GM12878 (cell line): Measurements from ENCODE around the gene TRPC4. TPM values are rescaled to one million over a fixed set of nuclear protein-coding genes. Genes with fewer than 3 reads are reported as not detected.

Experiments used
- ATAC-seq: fragments of 200-7000 bp; cut with Tn5 transposase; 3 replicates; pipeline ENCODE4 v1.9.1; 2020; ENCODE audit warnings: mild to moderate bottlenecking, moderate library complexity
- BruUV-seq: library from RNA; stranded (reverse); fragments of 400-500 nt; replicated peaks from 2 replicates; lab custom pipeline; 2021; lab: Mats Ljungman, UMichigan
- CTCF ChIA-PET: fragments of 300-600 bp; sonication (Branson Sonifier 250); formaldehyde crosslinking; extraction: SDS; loops from one replicate; lab custom pipeline; 2021; ENCODE audit warnings: inconsistent platforms; lab: Yijun Ruan, JAX
- POLR2A ChIA-PET: fragments of 350-600 bp; formaldehyde crosslinking; extraction: SDS; loops from one replicate; lab custom pipeline; 2021; ENCODE audit warnings: inconsistent platforms; lab: Charles Lee
- RAD21 ChIA-PET: fragments of 300-600 bp; sonication (Branson Sonifier 250); formaldehyde crosslinking; loops from one replicate; lab custom pipeline; 2023; ENCODE audit warnings: antibody characterized with exemption; ENCODE audit not compliant: unreplicated experiment; lab: Charles Lee
- SMC1A ChIA-PET: fragments of 300-600 bp; sonication (Branson Sonifier 250); formaldehyde crosslinking; loops from one replicate; lab custom pipeline; 2023; ENCODE audit not compliant: unreplicated experiment, uncharacterized antibody; lab: Charles Lee
- DNase-seq: peaks from one replicate; pipeline ENCODE4 v3.0.0-alpha.2; 2011; ENCODE audit warnings: low read depth, low spot score
- FAIRE-seq: peaks from 3 replicates; lab custom pipeline; 2011; peaks lifted over from hg19 to GRCh38; lab: Jason Lieb, UNC
- H2AFZ ChIP-seq: 2 replicates; pipeline ENCODE4 v1.6.0; 2011; ENCODE audit warnings: low read depth, low read length, control low read depth; ENCODE audit not compliant: control insufficient read depth
- H3K27ac ChIP-seq: 2 replicates; pipeline ENCODE4 v1.5.1; 2011; ENCODE audit warnings: control low read depth; ENCODE audit not compliant: control insufficient read depth, insufficient read depth
- H3K27me3 ChIP-seq, 2 experiments: replicated peaks in 1 of 2; 2 replicates each; pipeline versions ENCODE4 v1.6.0 to v1.6.1; 2011; ENCODE audit warnings: low read length in 1 of 2; ENCODE audit not compliant: control insufficient read depth in 2 of 2, insufficient read depth in 2 of 2
- H3K36me3 ChIP-seq, 2 experiments: 2 replicates each; pipeline ENCODE4 v1.5.1; 2011; ENCODE audit warnings: low read length in 1 of 2; ENCODE audit not compliant: control insufficient read depth in 2 of 2, insufficient read depth in 2 of 2
- H3K4me1 ChIP-seq: 2 replicates; pipeline ENCODE4 v1.6.1; 2011; ENCODE audit warnings: mild to moderate bottlenecking, low read length, moderate library complexity, mixed read lengths; ENCODE audit not compliant: control insufficient read depth, insufficient read depth
- H3K4me2 ChIP-seq: 2 replicates; pipeline ENCODE4 v1.6.0; 2011; ENCODE audit warnings: control low read depth; ENCODE audit not compliant: control insufficient read depth, insufficient read depth
- H3K4me3 ChIP-seq: fragments of 200-600 bp; sonication (generic); 2 replicates; pipeline ENCODE4 v1.5.1; 2016
- H3K79me2 ChIP-seq: 2 replicates; pipeline ENCODE4 v1.6.0; 2011; ENCODE audit warnings: low read length; ENCODE audit not compliant: control insufficient read depth, insufficient read depth
- H3K9ac ChIP-seq: 2 replicates; pipeline ENCODE4 v1.8.0; 2011; ENCODE audit warnings: low read length, control low read depth, mixed read lengths; ENCODE audit not compliant: control insufficient read depth, insufficient read depth
- H3K9me3 ChIP-seq: replicated peaks from 3 replicates; pipeline ENCODE4 v1.5.1; 2011; ENCODE audit warnings: mild to moderate bottlenecking, low read length; ENCODE audit not compliant: control insufficient read depth, insufficient read depth
- H4K20me1 ChIP-seq: 2 replicates; pipeline ENCODE4 v1.6.0; 2011; ENCODE audit not compliant: control insufficient read depth, insufficient read depth
- EGR1 ChIP-seq, 2 experiments: IDR thresholded peaks; 1 replicate in 1 of 2; 2 replicates in 1 of 2; pipeline ENCODE4 v1.6.1; 2011 to 2012; ENCODE audit warnings: low read depth in 2 of 2, low read length in 2 of 2, borderline replicate concordance in 1 of 2, mild to moderate bottlenecking in 1 of 2, moderate library complexity in 1 of 2
- EZH2 ChIP-seq: IDR thresholded peaks from 2 replicates; pipeline ENCODE4 v1.6.1; 2012; ENCODE audit warnings: low read depth, mild to moderate bottlenecking, control low read depth, inconsistent platforms, low read length, borderline replicate concordance; ENCODE audit not compliant: control insufficient read depth
- HDAC2 ChIP-seq: fragments of 200-600 bp; sonication (generic); IDR thresholded peaks from 2 replicates; pipeline ENCODE4 v1.6.1; 2017
- IRF4 ChIP-seq: IDR thresholded peaks from 2 replicates; pipeline ENCODE4 v1.6.1; 2011; ENCODE audit warnings: low read depth, low read length
- JUND ChIP-seq: IDR thresholded peaks from 2 replicates; pipeline ENCODE4 v1.6.1; 2012; ENCODE audit warnings: low read depth, mild to moderate bottlenecking, low read length, improper control_type of control experiment, moderate library complexity
- LARP7 ChIP-seq: fragments of 450-650 bp; IDR thresholded peaks from 2 replicates; pipeline ENCODE4 v1.6.1; 2017; ENCODE audit warnings: mild to moderate bottlenecking
- NFXL1 ChIP-seq: fragments of 450-650 bp; IDR thresholded peaks from 2 replicates; pipeline ENCODE4 v1.6.1; 2017; ENCODE audit warnings: antibody characterized with exemption, mild to moderate bottlenecking, borderline replicate concordance
- NR2C1 ChIP-seq: fragments of 450-650 bp; IDR thresholded peaks from 2 replicates; pipeline ENCODE4 v1.6.1; 2017; ENCODE audit warnings: antibody characterized with exemption, mild to moderate bottlenecking, moderate library complexity
- POLR2AphosphoS2 ChIP-seq: IDR thresholded peaks from 2 replicates; pipeline ENCODE4 v1.6.1; 2011; ENCODE audit warnings: low read depth, mild to moderate bottlenecking, low read length, improper control_type of control experiment, moderate library complexity
- SUPT20H ChIP-seq: IDR thresholded peaks from 2 replicates; pipeline ENCODE4 v1.6.1; 2011; ENCODE audit warnings: low read depth, mild to moderate bottlenecking, low read length, moderate library complexity, borderline replicate concordance; ENCODE audit not compliant: control insufficient read depth
- ZSCAN29 ChIP-seq: fragments of 450-650 bp; IDR thresholded peaks from 2 replicates; pipeline ENCODE4 v1.6.1; 2017; ENCODE audit warnings: mild to moderate bottlenecking, moderate library complexity
- WGBS: methylation state at CpG from one replicate; pipeline ENCODE4 v1.1.6; 2016; ENCODE audit warnings: low lambda C conversion rate; ENCODE audit not compliant: insufficient replicate concordance, insufficient coverage; ENCODE audit errors: missing lambda C conversion rate; 5-methylcytosine and 5-hydroxymethylcytosine counted together
- in situ Hi-C: fragments of 300-500 bp; cut with MboI; formaldehyde crosslinking; loops from 9 replicates; pipeline ENCODE4 v1.14.3; 2018; ENCODE audit warnings: mixed read lengths
- intact Hi-C: fragments of 100-400 bp; cut with micrococcal nuclease; formaldehyde crosslinking; loops from one replicate; pipeline ENCODE4 v1.14.2; 2022; ENCODE audit not compliant: unreplicated experiment
- polyA plus RNA-seq, 11 experiments: library from polyadenylated mRNA; depleted of rRNA in 4 of 11; unstranded in 6 of 11; stranded (reverse) in 5 of 11; fragments of >200 nt; fragmentation: Nextera tagmentation in 4 of 11; fragmentation: Illumina TruSeq in 1 of 11; extraction: Ambion mirVana in 4 of 11; extraction: Trizol in 1 of 11; gene quantifications; 1 replicate in 1 of 11; 2 replicates in 10 of 11; pipeline versions ENCODE4 v1.2.1 to v1.2.3, GENCODE V29; 2011 to 2016; ENCODE audit warnings: inconsistent platforms in 2 of 11, missing spikeins in 2 of 11, low read depth in 1 of 11
- total RNA-seq, 4 experiments: library from RNA; depleted of rRNA in 3 of 4; stranded (reverse); fragments of >200 nt in 3 of 4; fragmentation: Illumina TruSeq in 1 of 4; extraction: Trizol in 1 of 4; gene quantifications; 2 replicates each; pipeline versions ENCODE4 v1.2.1 to v1.2.3, GENCODE V29; 2013 to 2021
- TF ChIP-seq, protein P1 (sequence below): fragments of 150-350 bp; IDR thresholded peaks from 2 replicates; pipeline ENCODE4 v1.6.1; 2016; ENCODE audit warnings: low read depth, low read length
- TF ChIP-seq, protein P2 (sequence below): fragments of 450-650 bp; IDR thresholded peaks from 2 replicates; pipeline ENCODE4 v1.6.1; 2018; ENCODE audit warnings: borderline replicate concordance, mild to moderate bottlenecking; ENCODE audit not compliant: partially characterized antibody
- TF ChIP-seq, protein P3 (sequence below): IDR thresholded peaks from 2 replicates; pipeline ENCODE4 v1.6.1; 2011; ENCODE audit warnings: low read depth, mild to moderate bottlenecking, low read length, moderate library complexity, borderline replicate concordance; ENCODE audit errors: extremely low read depth

Gene TRPC4
- total and polyA plus RNA-seq, 10 of the 15 experiments (the other 5 are each of a cell fraction or from before 2014, with no cell fraction given): not detected

DNA sequence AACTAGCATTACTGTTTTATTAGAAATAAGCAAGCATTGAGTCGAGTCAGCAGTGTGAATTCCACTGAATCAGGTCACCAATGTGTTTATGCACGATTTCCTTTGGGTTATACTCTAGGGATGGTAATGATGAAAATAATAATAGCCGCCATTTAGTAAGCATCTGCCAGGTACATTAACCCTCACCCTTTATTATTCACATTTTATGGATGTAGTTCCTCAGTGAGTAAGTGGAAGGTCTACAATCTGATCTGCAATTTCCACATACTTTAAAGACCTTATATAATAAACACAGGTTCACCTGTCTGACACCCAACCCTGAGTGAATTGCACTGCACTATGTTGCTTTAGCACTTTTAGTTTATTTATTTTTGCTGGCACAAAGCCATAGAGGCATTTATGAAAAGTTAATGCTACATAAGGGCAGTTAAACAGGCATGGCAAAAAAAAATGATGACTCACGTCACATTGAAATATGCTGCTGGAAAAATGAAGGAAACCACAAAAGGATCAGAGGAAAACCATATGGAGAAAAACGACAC, 122.4 kb downstream of the TRPC4 start (continued):
- TF ChIP-seq, protein P1, sequence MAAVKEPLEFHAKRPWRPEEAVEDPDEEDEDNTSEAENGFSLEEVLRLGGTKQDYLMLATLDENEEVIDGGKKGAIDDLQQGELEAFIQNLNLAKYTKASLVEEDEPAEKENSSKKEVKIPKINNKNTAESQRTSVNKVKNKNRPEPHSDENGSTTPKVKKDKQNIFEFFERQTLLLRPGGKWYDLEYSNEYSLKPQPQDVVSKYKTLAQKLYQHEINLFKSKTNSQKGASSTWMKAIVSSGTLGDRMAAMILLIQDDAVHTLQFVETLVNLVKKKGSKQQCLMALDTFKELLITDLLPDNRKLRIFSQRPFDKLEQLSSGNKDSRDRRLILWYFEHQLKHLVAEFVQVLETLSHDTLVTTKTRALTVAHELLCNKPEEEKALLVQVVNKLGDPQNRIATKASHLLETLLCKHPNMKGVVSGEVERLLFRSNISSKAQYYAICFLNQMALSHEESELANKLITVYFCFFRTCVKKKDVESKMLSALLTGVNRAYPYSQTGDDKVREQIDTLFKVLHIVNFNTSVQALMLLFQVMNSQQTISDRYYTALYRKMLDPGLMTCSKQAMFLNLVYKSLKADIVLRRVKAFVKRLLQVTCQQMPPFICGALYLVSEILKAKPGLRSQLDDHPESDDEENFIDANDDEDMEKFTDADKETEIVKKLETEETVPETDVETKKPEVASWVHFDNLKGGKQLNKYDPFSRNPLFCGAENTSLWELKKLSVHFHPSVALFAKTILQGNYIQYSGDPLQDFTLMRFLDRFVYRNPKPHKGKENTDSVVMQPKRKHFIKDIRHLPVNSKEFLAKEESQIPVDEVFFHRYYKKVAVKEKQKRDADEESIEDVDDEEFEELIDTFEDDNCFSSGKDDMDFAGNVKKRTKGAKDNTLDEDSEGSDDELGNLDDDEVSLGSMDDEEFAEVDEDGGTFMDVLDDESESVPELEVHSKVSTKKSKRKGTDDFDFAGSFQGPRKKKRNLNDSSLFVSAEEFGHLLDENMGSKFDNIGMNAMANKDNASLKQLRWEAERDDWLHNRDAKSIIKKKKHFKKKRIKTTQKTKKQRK: no peak

DNA sequence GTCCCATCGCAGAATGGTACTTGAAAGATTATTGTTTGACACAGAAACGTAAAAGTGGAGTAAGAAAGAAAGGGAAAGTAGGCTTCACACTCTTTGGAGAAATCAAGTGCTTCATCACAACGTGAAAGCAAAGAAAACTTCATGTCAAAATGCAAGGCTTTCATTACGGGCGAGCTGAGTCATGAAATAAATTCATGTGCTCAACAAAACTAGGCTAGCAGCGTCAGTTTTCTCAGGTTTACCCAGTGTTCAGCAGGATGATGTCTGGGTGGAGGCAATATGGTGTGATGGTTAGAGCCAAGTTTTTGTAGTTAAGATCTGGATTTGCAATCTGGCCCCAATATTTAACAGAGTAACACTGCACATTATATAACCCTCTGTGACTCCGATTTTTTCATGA, 128.0 kb downstream of the TRPC4 start:
- in situ Hi-C loops: no loop called here
- H3K9me3 ChIP-seq: no peaks in the 10 kb centered on the region
- H3K27me3 ChIP-seq: no peaks in the 10 kb centered on the region
- POLR2A ChIA-PET: no interaction called here
- intact Hi-C loops: no loop called here
- no peak overlapping the region for H2AFZ ChIP-seq
- 11% methylated on average over 7 of the region's 7 CpGs for WGBS
- no TSS peak for BruUV-seq
- no peak overlapping the region for H3K4me3 ChIP-seq
- SMC1A ChIA-PET: no interaction called here
- RAD21 ChIA-PET: no interaction called here
- no peak overlapping the region for H3K9ac ChIP-seq
- no peaks in the 10 kb centered on the region for H3K79me2 ChIP-seq
- no peaks in the 10 kb centered on the region for H3K36me3 ChIP-seq
- no peak for ATAC-seq
- CTCF ChIA-PET: no interaction called here
- no peak for DNase-seq
- H3K4me1 ChIP-seq: no peaks in the 10 kb centered on the region
- H3K4me2 ChIP-seq: no peak overlapping the region
- FAIRE-seq: no peak
- no peaks in the 10 kb centered on the region for H4K20me1 ChIP-seq
- H3K27ac ChIP-seq: no peak overlapping the region
- no peak for TF ChIP-seq NR2C1
- TF ChIP-seq ZSCAN29: no peak
- TF ChIP-seq POLR2AphosphoS2: no peak
- TF ChIP-seq EGR1 (IDR thresholded peaks at IDR 0.05; ENCODE audit: borderline replicate concordance in 1 of 2, low read depth in 2 of 2, low read length in 2 of 2): no peak
- TF ChIP-seq, protein P2, sequence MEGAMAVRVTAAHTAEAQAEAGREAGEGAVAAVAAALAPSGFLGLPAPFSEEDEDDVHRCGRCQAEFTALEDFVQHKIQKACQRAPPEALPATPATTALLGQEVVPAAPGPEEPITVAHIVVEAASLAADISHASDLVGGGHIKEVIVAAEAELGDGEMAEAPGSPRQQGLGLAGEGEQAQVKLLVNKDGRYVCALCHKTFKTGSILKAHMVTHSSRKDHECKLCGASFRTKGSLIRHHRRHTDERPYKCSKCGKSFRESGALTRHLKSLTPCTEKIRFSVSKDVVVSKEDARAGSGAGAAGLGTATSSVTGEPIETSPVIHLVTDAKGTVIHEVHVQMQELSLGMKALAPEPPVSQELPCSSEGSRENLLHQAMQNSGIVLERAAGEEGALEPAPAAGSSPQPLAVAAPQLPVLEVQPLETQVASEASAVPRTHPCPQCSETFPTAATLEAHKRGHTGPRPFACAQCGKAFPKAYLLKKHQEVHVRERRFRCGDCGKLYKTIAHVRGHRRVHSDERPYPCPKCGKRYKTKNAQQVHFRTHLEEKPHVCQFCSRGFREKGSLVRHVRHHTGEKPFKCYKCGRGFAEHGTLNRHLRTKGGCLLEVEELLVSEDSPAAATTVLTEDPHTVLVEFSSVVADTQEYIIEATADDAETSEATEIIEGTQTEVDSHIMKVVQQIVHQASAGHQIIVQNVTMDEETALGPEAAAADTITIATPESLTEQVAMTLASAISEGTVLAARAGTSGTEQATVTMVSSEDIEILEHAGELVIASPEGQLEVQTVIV: no peak
- TF ChIP-seq HDAC2: no peak
- no peak for TF ChIP-seq JUND
- no peak for TF ChIP-seq IRF4
- TF ChIP-seq, protein P3, sequence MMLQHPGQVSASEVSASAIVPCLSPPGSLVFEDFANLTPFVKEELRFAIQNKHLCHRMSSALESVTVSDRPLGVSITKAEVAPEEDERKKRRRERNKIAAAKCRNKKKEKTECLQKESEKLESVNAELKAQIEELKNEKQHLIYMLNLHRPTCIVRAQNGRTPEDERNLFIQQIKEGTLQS: no peak
- TF ChIP-seq LARP7: no peak
- no peak for TF ChIP-seq NFXL1
- no peak for TF ChIP-seq EZH2
- TF ChIP-seq SUPT20H: no peak
